Left lobe of liver (tissue), 2 donors: ENCODE data around the gene ANKRD36B. TPM values are rescaled to one million over a fixed set of nuclear protein-coding genes. Genes with fewer than 3 reads are reported as not detected.
"Not testable (repeated sequence)": the region's sequence is repeated elsewhere in the genome, so short reads cannot be mapped to it uniquely, and the experiment has no call there.

Source experiments
- ATAC-seq: fragments of 200-7000 bp; cut with Tn5 transposase; one replicate; pipeline ENCODE4 v1.9.1; 2020; ENCODE audit warnings: mild to moderate bottlenecking, moderate library complexity
- DNase-seq: peaks from one replicate; pipeline ENCODE4 v3.0.0-alpha.2; 2020; ENCODE audit warnings: low spot score
- total RNA-seq: library from RNA; stranded (reverse); gene quantifications from one replicate; pipeline ENCODE4 v1.2.1, GENCODE V29; 2021
- donor health status: DM: no; HTN: no; CAD: no; lungs with moderate emphysema.
- donor health status: DM: no; HTN: yes; CAD: no.

ANKRD36B gene
- total RNA-seq, 1 donor from 2014 or later, result 2.2 TPM

DNA sequence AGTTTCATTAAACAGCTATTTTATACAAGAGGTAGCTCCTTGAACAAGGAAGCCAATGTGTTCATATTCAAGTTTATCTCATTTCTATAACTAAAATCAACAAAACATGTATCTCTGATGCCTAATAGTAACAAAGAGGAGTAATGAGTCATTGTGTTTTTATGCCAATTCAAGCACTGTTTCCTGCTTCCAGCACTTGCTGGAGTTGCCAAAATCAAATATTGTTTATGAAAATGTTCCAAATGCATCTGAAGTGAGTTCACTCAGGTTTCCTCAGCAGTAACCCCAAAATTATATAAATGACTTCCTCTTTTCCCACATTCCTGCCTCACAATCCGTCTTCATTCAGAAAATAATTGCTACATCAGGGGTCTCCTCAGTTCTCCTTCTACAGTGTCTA lies 39.2 kb downstream of the ANKRD36B start:
- ATAC-seq, DNase-seq: not testable (repeated sequence)

DNA sequence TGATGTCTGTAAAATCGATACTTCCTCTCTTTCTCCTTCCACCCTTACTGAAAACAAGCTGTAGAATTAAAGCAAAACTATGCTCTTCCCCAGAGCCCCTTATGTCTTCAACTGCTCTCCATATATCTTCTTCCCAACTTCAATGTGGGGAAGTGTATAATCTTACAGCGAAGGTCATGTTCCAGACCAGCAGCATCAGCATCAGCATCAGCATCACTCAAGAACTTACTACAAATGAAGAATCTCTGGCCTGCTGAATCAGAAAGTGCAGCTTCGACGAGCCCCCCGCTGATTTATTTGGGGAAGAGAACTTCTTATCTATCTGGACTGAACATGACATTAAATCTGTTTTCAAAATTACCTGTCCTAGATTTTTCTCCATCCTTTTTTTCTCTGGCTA lies 40.6 kb downstream of the ANKRD36B start:
- not testable (repeated sequence) for DNase-seq, ATAC-seq

DNA sequence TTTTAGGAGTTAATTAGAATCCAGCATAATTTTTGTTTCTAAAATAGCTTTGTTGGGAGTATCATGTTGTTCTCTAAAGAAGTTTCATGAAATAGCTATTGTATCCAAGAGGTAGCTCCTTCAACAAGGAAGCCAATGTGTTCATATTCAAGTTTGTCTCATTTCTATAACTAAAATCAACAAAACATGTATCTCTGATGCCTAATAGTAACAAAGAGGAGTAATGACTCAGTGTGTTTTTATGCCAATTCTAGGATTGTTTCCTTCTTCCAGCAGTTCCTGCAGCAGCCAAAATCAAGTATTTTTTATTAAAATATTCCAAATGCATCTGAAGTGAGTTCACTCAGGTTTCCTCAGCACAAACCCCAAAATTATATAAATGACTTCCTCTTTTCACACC lies 41.1 kb downstream of the ANKRD36B start:
- not testable (repeated sequence) for DNase-seq, ATAC-seq

DNA sequence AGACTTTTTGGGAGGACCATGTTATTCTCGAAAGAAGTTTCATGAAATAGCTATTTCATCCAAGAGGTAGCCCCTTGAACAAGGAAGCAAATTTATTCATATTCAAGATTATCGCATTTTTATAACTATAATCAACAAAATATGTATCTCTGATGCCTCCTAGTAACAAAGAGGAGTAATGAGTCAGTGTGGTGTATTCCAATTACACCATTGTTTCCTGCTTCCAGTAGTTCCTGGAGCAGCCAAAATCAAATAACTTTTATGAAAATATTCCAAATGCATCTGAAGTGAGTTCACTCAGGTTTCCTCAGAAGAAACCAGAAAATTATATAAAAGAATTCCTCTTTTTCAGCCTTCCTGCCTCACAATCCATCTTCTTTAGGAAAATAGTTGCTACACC lies 43.0 kb downstream of the ANKRD36B start:
- DNase-seq (no peak), ATAC-seq (no peak)

DNA sequence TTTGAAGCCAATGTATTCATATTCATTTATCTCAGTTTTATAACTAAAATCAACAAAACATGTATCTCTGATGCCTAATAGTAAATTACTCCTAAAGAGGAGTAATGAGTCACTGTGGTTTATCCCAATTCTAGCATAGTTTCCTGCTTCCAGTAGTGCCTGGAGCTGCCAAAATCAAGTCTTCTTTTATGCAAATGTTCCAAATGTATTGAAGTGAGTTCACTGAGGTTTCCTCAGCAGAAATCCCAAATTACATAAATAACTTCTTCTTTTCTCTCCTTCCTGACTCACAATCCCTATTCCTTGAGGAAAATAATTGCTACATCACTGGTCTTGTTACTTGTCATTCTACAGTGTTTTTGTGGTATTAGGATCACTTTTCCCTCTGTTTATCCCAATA lies 44.8 kb downstream of the ANKRD36B start:
- not testable (repeated sequence) for DNase-seq, ATAC-seq

DNA sequence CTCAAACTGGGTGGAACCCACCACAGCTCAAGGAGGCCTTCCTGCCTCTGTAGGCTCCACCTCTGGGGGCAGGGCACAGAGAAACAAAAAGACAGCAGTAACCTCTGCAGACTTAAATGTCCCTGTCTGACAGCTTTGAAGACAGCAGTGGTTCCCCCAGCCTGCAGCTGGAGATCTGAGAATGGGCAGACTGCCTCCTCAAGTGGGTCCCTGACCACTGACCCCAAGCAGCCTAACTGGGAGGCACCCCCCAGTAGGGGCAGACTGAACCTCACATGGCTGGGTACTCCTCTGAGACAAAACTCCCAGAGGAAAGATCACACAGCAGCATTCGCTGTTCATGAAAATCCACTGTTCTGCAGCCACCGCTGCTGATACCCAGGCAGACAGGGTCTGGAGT lies 63.8 kb downstream of the ANKRD36B start:
- not testable (repeated sequence) for ATAC-seq, DNase-seq

DNA sequence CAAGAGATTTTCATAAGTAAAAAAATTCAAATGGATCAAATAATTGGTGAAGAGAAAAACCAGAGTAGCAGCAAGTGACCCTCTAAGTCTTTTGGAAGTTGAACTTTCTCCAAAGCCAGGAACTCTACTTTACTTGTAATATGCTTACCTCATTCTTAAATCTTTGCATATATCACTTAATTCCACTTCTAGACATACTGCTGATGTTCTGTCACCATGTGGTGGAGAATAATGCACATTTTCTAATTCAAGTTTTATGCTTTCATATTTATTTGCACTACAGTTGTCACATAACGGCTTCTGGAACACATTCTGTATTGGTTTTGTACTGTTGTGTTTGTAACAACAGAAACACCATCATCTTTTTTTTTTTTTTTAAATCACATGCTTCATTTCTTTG lies 65.9 kb downstream of the ANKRD36B start:
- not testable (repeated sequence) for ATAC-seq, DNase-seq

DNA sequence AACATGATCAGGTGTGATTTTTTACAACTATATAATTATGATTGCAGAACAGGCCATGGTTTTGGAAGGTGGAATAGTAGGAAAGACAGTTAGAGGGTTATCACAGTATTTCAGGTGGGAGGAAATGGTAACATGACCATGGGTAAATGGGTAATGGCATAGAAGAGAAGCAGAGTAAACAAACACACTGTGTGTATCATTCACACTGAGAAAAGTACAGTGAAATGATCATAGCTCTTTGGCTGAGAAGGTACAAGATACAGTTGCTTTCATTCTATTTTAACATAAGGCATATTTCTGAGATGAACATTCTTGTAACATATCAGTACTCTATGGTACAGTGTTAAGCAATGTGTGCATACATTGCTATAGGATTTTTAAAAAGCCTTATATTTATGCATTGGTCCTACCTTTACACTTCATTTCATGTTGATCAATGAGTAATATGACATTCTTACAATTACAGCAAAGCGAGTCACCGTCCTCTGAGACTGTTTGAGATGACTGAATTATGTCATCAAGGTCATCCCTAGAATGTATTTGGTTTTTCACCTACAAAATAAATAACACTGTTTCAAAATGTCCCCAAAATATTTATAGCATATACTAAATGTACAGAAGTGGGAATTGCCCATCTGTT lies 66.6 kb downstream of the ANKRD36B start:
- DNase-seq, ATAC-seq: not testable (repeated sequence)

DNA sequence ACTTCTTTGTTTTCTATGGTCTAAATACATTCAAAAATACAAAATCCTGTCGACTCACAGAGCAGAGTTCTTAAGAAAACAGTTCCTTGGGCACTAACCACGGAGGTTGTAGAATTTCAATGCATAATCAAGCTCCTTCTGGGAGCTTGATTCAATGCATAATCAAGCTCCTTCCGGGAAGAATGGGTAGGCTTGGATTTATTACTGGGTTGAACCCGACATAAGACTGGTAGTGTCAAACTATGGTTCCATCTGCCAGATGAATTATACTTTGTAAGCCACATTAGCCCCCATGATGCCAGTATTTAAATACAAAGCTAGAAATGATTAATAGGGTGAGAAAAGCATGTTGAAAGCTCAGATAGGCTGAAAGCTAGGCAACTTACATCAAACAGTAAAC lies 94.0 kb downstream of the ANKRD36B start:
- not testable (repeated sequence) for DNase-seq, ATAC-seq

DNA sequence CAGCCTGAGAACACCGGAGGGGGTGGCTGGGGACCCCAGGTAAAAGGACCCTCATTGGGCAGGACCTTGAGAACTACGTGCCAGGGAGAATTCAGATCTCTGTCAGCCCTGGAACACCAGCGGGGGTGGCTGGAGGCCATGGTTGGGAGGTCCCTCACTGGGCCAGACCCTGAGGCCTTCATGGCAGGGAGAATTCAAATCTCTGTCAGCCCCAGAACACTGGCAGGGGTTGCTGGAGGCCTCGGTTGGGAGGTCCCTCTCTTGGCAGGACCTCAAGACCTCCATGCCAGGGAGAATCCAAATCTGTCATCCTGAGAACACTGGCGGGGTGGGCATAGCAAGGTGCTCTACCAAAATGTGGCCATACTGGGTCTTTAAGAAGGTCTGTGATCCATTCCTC lies 99.5 kb downstream of the ANKRD36B start:
- not testable (repeated sequence) for ATAC-seq
- DNase-seq, result peak; percentile 44

Other genes starting within 250 kb of the ANKRD36B start
- 215 TPM for gene COX5B, start 56.2 kb upstream of the ANKRD36B start, total RNA-seq
- gene ACTR1B, start 74.2 kb upstream of the ANKRD36B start, total RNA-seq, result 38.9 TPM
- 11.7 TPM for gene C2orf92, start 79.8 kb upstream of the ANKRD36B start, total RNA-seq
- gene ZAP70, start 123.7 kb upstream of the ANKRD36B start, total RNA-seq, result 1.5 TPM